ENCODE measurements around the gene MVB12B.

DNA sequence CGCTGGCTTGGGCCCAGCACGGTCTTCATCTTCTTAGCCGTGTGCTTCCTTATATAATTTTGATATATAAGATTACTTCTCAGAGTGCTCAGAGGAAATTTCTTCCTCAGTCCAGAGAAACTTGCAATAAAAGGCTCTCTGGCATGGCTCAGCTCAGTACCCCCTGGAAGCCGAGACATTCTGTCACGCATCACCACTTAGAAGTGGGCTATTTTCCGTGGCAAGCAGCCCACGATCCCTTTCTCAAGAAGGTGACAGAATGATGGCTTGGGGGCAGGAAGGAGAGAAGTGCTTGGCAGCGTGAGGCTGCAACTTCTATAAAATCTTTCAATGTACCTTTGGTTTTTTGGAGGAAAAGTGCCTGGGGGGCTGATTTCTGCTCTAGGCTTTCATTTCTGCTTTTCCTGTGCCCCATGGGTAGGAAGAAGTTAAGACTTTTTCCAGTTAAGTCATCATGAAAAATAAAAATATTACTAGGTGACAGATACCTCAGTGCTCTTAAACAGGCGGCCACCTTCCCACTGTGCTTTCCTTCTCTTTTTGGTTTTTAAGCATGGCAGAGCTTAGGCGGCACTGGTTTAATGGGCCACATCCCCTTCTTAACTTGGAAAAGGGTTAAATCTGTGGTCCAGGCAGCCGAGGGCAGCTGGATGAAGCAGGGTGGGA is 104.6 kb downstream of the MVB12B start:
- TF ChIP-seq, protein P1, sequence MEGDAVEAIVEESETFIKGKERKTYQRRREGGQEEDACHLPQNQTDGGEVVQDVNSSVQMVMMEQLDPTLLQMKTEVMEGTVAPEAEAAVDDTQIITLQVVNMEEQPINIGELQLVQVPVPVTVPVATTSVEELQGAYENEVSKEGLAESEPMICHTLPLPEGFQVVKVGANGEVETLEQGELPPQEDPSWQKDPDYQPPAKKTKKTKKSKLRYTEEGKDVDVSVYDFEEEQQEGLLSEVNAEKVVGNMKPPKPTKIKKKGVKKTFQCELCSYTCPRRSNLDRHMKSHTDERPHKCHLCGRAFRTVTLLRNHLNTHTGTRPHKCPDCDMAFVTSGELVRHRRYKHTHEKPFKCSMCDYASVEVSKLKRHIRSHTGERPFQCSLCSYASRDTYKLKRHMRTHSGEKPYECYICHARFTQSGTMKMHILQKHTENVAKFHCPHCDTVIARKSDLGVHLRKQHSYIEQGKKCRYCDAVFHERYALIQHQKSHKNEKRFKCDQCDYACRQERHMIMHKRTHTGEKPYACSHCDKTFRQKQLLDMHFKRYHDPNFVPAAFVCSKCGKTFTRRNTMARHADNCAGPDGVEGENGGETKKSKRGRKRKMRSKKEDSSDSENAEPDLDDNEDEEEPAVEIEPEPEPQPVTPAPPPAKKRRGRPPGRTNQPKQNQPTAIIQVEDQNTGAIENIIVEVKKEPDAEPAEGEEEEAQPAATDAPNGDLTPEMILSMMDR (conservative IDR thresholded peaks at IDR 0.05; ENCODE audit: low read depth, low read length) = no peak
- no peak for TF ChIP-seq RFX5 (IDR thresholded peaks at IDR 0.05; ENCODE audit: low read depth, low read length)
- TF ChIP-seq MAZ (IDR thresholded peaks at IDR 0.05; ENCODE audit: borderline replicate concordance, low read depth, low read length) = no peak
- TF ChIP-seq, protein P2, sequence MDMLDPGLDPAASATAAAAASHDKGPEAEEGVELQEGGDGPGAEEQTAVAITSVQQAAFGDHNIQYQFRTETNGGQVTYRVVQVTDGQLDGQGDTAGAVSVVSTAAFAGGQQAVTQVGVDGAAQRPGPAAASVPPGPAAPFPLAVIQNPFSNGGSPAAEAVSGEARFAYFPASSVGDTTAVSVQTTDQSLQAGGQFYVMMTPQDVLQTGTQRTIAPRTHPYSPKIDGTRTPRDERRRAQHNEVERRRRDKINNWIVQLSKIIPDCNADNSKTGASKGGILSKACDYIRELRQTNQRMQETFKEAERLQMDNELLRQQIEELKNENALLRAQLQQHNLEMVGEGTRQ (IDR thresholded peaks at IDR 0.05; ENCODE audit: low read depth, low read length) = no peak
- no peak for TF ChIP-seq POLR2A (IDR thresholded peaks at IDR 0.05; ENCODE audit: low read depth, low read length)
- TF ChIP-seq MAFK (IDR thresholded peaks at IDR 0.05; ENCODE audit: low read depth, low read length) = no peak
- TF ChIP-seq, protein P3, sequence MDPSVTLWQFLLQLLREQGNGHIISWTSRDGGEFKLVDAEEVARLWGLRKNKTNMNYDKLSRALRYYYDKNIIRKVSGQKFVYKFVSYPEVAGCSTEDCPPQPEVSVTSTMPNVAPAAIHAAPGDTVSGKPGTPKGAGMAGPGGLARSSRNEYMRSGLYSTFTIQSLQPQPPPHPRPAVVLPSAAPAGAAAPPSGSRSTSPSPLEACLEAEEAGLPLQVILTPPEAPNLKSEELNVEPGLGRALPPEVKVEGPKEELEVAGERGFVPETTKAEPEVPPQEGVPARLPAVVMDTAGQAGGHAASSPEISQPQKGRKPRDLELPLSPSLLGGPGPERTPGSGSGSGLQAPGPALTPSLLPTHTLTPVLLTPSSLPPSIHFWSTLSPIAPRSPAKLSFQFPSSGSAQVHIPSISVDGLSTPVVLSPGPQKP (IDR thresholded peaks at IDR 0.05; ENCODE audit: borderline replicate concordance, low read depth, low read length) = no peak
